GM23338 (cell line): Measurements from ENCODE around the gene GNG4. TPM values are rescaled to one million over a fixed set of nuclear protein-coding genes. Genes with fewer than 3 reads are reported as not detected.

Source experiments
- ATAC-seq: fragments of 200-7000 bp; cut with Tn5 transposase; 3 replicates; pipeline ENCODE4 v1.9.1; 2020
- DNase-seq: peaks from one replicate; pipeline ENCODE4 v3.0.0-alpha.2; 2015; ENCODE audit warnings: low spot score
- H2AFZ ChIP-seq: fragments of 200-600 bp; sonication (generic); 2 replicates; pipeline ENCODE4 v1.8.0; 2016; ENCODE audit warnings: antibody characterized with exemption, mild to moderate bottlenecking, moderate library complexity
- H3F3A ChIP-seq: fragments of 200-600 bp; sonication (generic); replicated peaks from 2 replicates; pipeline ENCODE4 v1.8.0; 2017; ENCODE audit warnings: antibody characterized with exemption, mixed run types, low read depth
- H3K27ac ChIP-seq: fragments of 200-600 bp; sonication (generic); 2 replicates; pipeline ENCODE4 v1.6.1; 2016; ENCODE audit warnings: low read depth
- H3K27me3 ChIP-seq: fragments of 200-600 bp; sonication (generic); 2 replicates; pipeline ENCODE4 v1.8.0; 2016; ENCODE audit warnings: mild to moderate bottlenecking, mixed run types, moderate library complexity; ENCODE audit not compliant: insufficient read depth
- H3K36me3 ChIP-seq: fragments of 200-600 bp; sonication (generic); 2 replicates; pipeline ENCODE4 v1.8.0; 2016; ENCODE audit warnings: mild to moderate bottlenecking; ENCODE audit not compliant: insufficient read depth
- H3K4me1 ChIP-seq: fragments of 200-600 bp; sonication (generic); 2 replicates; pipeline ENCODE4 v1.8.0; 2016; ENCODE audit warnings: mild to moderate bottlenecking, moderate library complexity; ENCODE audit not compliant: insufficient read depth
- H3K4me2 ChIP-seq: fragments of 200-600 bp; sonication (generic); 2 replicates; pipeline ENCODE4 v1.7.1; 2017; ENCODE audit warnings: mixed run types
- H3K4me3 ChIP-seq: fragments of 200-600 bp; sonication (generic); 2 replicates; pipeline ENCODE4 v1.6.1; 2016; ENCODE audit warnings: mixed run types
- H3K79me2 ChIP-seq: fragments of 200-600 bp; sonication (generic); replicated peaks from 2 replicates; pipeline ENCODE4 v1.8.0; 2017; ENCODE audit warnings: mild to moderate bottlenecking; ENCODE audit not compliant: insufficient read depth
- H3K9me2 ChIP-seq: fragments of 200-600 bp; sonication (generic); 2 replicates; pipeline ENCODE4 v1.8.0; 2017; ENCODE audit not compliant: insufficient read depth
- H4K20me1 ChIP-seq: fragments of 200-600 bp; sonication (generic); replicated peaks from 2 replicates; pipeline ENCODE4 v1.8.0; 2017; ENCODE audit warnings: mild to moderate bottlenecking; ENCODE audit not compliant: insufficient read depth
- H3K27ac Mint-ChIP-seq: 2 replicates; pipeline ENCODE4 v1.8.0; 2020; ENCODE audit warnings: inconsistent platforms, mild to moderate bottlenecking, moderate library complexity, mixed read lengths
- H3K27me3 Mint-ChIP-seq: 3 replicates; pipeline ENCODE4 v1.8.0; 2022; ENCODE audit warnings: low read depth, mild to moderate bottlenecking, moderate library complexity, mixed read lengths, inconsistent platforms; ENCODE audit not compliant: insufficient read depth, poor library complexity
- H3K36me3 Mint-ChIP-seq: 3 replicates; pipeline ENCODE4 v1.8.0; 2021; ENCODE audit warnings: low read depth, mild to moderate bottlenecking, inconsistent platforms, moderate library complexity, mixed read lengths
- H3K4me1 Mint-ChIP-seq: 3 replicates; pipeline ENCODE4 v1.8.0; 2020; ENCODE audit warnings: mild to moderate bottlenecking, inconsistent platforms, mixed read lengths
- H3K4me3 Mint-ChIP-seq: 3 replicates; pipeline ENCODE4 v1.8.0; 2021; ENCODE audit warnings: moderate library complexity, mild to moderate bottlenecking, inconsistent platforms, mixed read lengths
- H3K9me3 Mint-ChIP-seq: 3 replicates; pipeline ENCODE4 v1.8.0; 2020; ENCODE audit warnings: moderate library complexity, mild to moderate bottlenecking, inconsistent platforms, mixed read lengths
- CREB1 ChIP-seq: fragments of 250-450 bp; sonication (Bioruptor Pico); IDR thresholded peaks from 2 replicates; pipeline ENCODE4 v1.5.0; 2020; ENCODE audit warnings: low read depth, mild to moderate bottlenecking, moderate library complexity
- EZH2 ChIP-seq: fragments of 200-600 bp; sonication (generic); IDR thresholded peaks from one replicate; pipeline ENCODE4 v1.8.0; 2017; ENCODE audit warnings: antibody characterized with exemption, mild to moderate bottlenecking, low read depth; ENCODE audit not compliant: unreplicated experiment
- EZH2phosphoT487 ChIP-seq: fragments of 200-600 bp; sonication (generic); IDR thresholded peaks from one replicate; pipeline ENCODE4 v1.8.1; 2018; ENCODE audit warnings: antibody characterized with exemption; ENCODE audit not compliant: unreplicated experiment
- JUNB ChIP-seq: IDR thresholded peaks from one replicate; pipeline ENCODE4 v1.6.1; 2016; ENCODE audit warnings: antibody characterized with exemption; ENCODE audit not compliant: unreplicated experiment
- NANOG ChIP-seq: IDR thresholded peaks from 2 replicates; pipeline ENCODE4 v1.6.1; 2016; ENCODE audit warnings: antibody characterized with exemption, borderline replicate concordance
- POLR2AphosphoS5 ChIP-seq: IDR thresholded peaks from 2 replicates; pipeline ENCODE4 v1.6.1; 2016; ENCODE audit warnings: antibody characterized with exemption, low read depth
- REST ChIP-seq: IDR thresholded peaks from one replicate; pipeline ENCODE4 v1.6.1; 2018; ENCODE audit warnings: antibody characterized with exemption; ENCODE audit not compliant: unreplicated experiment
- STAT1 ChIP-seq: IDR thresholded peaks from one replicate; pipeline ENCODE4 v1.6.1; 2016; ENCODE audit warnings: antibody characterized with exemption; ENCODE audit not compliant: unreplicated experiment
- ZNF114 ChIP-seq: fragments of 250-450 bp; sonication (Bioruptor Pico); IDR thresholded peaks from 2 replicates; pipeline ENCODE4 v1.5.0; 2020; ENCODE audit warnings: mild to moderate bottlenecking, moderate library complexity
- ZNF331 ChIP-seq: fragments of 250-450 bp; sonication (Bioruptor Pico); IDR thresholded peaks from 2 replicates; pipeline ENCODE4 v1.5.0; 2020; ENCODE audit warnings: low read depth, mild to moderate bottlenecking, moderate library complexity
- polyA plus RNA-seq: library from polyadenylated mRNA; unstranded; fragments of >200 nt; fragmentation: Nextera tagmentation; extraction: Ambion mirVana; gene quantifications from 2 replicates; pipeline ENCODE4 v1.2.1, GENCODE V29; 2016
- total RNA-seq: library from RNA; depleted of rRNA; stranded (reverse); fragments of >200 nt; shearing (Covaris generic); gene quantifications from 2 replicates; pipeline ENCODE4 v1.2.3, GENCODE V29; 2014
- TF ChIP-seq, protein P1 (sequence below), 2 experiments: fragments of 200-600 bp in 1 of 2; sonication (generic) in 1 of 2; conservative IDR thresholded peaks; 2 replicates each; pipeline versions ENCODE4 v1.5.1 to v1.6.1; 2016 to 2017; ENCODE audit warnings: antibody characterized with exemption in 2 of 2, low read depth in 2 of 2, mild to moderate bottlenecking in 2 of 2, moderate library complexity in 1 of 2
- TF ChIP-seq, protein P2 (sequence below): fragments of 250-450 bp; sonication (Bioruptor Pico); IDR thresholded peaks from 2 replicates; pipeline ENCODE4 v1.5.0; 2020; ENCODE audit warnings: mild to moderate bottlenecking, moderate library complexity
- TF ChIP-seq, protein P3 (sequence below): IDR thresholded peaks from 2 replicates; pipeline ENCODE4 v1.6.1; 2016; ENCODE audit warnings: antibody characterized with exemption

GNG4 gene
- total and polyA plus RNA-seq, 2 experiments from 2014 or later, result 40.2 to 49.2 TPM

- Histone ChIP-seq H3K4me1 (no peaks in the 10 kb centered on the region), H3K27me3 (no peaks in the 10 kb centered on the region), H3K79me2 (no peaks in the 10 kb centered on the region), H3K4me2 (no peak overlapping the region), H2AFZ (no peak overlapping the region), H4K20me1 (no peaks in the 10 kb centered on the region), H3K36me3 (peaks cover 4% of the 10 kb centered on the region; the same call in 1 of the 2 replicates), H3K27ac (no peak overlapping the region), H3F3A (no peaks in the 10 kb centered on the region), H3K4me3 (no peak overlapping the region), H3K9me2 (no peaks in the 10 kb centered on the region)
- Mint-ChIP-seq H3K9me3 (no peaks in the 10 kb centered on the region), H3K4me3 (no peak overlapping the region), H3K27ac (no peak overlapping the region), H3K4me1 (no peaks in the 10 kb centered on the region), H3K27me3 (peaks cover 1% of the 10 kb centered on the region), H3K36me3 (peaks cover 26% of the 10 kb centered on the region)
- no peak for DNase-seq
- no peak for ATAC-seq
- TF ChIP-seq POLR2AphosphoS5 (no peak), EZH2phosphoT487 (no peak), STAT1 (no peak), NANOG (no peak), JUNB (no peak), ZNF114 (CRISPR knock-in tag) (no peak), ZNF331 (CRISPR knock-in tag) (no peak), EZH2 (no peak), CREB1 (CRISPR knock-in tag) (no peak), REST (no peak)
- TF ChIP-seq, protein P1, sequence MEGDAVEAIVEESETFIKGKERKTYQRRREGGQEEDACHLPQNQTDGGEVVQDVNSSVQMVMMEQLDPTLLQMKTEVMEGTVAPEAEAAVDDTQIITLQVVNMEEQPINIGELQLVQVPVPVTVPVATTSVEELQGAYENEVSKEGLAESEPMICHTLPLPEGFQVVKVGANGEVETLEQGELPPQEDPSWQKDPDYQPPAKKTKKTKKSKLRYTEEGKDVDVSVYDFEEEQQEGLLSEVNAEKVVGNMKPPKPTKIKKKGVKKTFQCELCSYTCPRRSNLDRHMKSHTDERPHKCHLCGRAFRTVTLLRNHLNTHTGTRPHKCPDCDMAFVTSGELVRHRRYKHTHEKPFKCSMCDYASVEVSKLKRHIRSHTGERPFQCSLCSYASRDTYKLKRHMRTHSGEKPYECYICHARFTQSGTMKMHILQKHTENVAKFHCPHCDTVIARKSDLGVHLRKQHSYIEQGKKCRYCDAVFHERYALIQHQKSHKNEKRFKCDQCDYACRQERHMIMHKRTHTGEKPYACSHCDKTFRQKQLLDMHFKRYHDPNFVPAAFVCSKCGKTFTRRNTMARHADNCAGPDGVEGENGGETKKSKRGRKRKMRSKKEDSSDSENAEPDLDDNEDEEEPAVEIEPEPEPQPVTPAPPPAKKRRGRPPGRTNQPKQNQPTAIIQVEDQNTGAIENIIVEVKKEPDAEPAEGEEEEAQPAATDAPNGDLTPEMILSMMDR (conservative IDR thresholded peaks at IDR 0.05; ENCODE audit: low read depth in 2 of 2), result no peak
- TF ChIP-seq, protein P2, sequence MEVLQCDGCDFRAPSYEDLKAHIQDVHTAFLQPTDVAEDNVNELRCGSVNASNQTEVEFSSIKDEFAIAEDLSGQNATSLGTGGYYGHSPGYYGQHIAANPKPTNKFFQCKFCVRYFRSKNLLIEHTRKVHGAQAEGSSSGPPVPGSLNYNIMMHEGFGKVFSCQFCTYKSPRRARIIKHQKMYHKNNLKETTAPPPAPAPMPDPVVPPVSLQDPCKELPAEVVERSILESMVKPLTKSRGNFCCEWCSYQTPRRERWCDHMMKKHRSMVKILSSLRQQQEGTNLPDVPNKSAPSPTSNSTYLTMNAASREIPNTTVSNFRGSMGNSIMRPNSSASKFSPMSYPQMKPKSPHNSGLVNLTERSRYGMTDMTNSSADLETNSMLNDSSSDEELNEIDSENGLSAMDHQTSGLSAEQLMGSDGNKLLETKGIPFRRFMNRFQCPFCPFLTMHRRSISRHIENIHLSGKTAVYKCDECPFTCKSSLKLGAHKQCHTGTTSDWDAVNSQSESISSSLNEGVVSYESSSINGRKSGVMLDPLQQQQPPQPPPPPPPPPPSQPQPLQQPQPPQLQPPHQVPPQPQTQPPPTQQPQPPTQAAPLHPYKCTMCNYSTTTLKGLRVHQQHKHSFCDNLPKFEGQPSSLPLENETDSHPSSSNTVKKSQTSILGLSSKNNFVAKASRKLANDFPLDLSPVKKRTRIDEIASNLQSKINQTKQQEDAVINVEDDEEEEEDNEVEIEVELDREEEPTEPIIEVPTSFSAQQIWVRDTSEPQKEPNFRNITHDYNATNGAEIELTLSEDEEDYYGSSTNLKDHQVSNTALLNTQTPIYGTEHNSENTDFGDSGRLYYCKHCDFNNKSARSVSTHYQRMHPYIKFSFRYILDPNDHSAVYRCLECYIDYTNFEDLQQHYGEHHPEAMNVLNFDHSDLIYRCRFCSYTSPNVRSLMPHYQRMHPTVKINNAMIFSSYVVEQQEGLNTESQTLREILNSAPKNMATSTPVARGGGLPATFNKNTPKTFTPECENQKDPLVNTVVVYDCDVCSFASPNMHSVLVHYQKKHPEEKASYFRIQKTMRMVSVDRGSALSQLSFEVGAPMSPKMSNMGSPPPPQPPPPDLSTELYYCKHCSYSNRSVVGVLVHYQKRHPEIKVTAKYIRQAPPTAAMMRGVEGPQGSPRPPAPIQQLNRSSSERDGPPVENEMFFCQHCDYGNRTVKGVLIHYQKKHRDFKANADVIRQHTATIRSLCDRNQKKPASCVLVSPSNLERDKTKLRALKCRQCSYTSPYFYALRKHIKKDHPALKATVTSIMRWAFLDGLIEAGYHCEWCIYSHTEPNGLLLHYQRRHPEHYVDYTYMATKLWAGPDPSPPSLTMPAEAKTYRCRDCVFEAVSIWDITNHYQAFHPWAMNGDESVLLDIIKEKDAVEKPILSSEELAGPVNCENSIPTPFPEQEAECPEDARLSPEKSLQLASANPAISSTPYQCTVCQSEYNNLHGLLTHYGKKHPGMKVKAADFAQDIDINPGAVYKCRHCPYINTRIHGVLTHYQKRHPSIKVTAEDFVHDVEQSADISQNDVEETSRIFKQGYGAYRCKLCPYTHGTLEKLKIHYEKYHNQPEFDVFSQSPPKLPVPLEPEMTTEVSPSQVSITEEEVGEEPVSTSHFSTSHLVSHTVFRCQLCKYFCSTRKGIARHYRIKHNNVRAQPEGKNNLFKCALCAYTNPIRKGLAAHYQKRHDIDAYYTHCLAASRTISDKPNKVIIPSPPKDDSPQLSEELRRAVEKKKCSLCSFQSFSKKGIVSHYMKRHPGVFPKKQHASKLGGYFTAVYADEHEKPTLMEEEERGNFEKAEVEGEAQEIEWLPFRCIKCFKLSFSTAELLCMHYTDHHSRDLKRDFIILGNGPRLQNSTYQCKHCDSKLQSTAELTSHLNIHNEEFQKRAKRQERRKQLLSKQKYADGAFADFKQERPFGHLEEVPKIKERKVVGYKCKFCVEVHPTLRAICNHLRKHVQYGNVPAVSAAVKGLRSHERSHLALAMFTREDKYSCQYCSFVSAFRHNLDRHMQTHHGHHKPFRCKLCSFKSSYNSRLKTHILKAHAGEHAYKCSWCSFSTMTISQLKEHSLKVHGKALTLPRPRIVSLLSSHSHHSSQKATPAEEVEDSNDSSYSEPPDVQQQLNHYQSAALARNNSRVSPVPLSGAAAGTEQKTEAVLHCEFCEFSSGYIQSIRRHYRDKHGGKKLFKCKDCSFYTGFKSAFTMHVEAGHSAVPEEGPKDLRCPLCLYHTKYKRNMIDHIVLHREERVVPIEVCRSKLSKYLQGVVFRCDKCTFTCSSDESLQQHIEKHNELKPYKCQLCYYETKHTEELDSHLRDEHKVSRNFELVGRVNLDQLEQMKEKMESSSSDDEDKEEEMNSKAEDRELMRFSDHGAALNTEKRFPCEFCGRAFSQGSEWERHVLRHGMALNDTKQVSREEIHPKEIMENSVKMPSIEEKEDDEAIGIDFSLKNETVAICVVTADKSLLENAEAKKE (CRISPR knock-in tag), result no peak
- TF ChIP-seq, protein P3, sequence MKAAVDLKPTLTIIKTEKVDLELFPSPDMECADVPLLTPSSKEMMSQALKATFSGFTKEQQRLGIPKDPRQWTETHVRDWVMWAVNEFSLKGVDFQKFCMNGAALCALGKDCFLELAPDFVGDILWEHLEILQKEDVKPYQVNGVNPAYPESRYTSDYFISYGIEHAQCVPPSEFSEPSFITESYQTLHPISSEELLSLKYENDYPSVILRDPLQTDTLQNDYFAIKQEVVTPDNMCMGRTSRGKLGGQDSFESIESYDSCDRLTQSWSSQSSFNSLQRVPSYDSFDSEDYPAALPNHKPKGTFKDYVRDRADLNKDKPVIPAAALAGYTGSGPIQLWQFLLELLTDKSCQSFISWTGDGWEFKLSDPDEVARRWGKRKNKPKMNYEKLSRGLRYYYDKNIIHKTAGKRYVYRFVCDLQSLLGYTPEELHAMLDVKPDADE, result no peak
These were observed 75.7 kb downstream of the GNG4 start for GRCh38 chr1:235573880-235574279.
